Tibial artery (tissue), 4 donors: Measurements from ENCODE around the gene MRPL4.

Experiments
- DNase-seq, 2 donors: peaks; one replicate each; pipeline ENCODE4 v3.0.0-alpha.2; 2019
- H3K27ac ChIP-seq, 2 donors: fragments of 200-600 bp; sonication (generic) in 1 of 2; 1 replicate in 1 of 2; 2 replicates in 1 of 2; pipeline ENCODE4 v1.5.1; 2018 to 2019; ENCODE audit warnings: mild to moderate bottlenecking in 1 of 2
- H3K27me3 ChIP-seq, 2 donors: fragments of 200-600 bp; sonication (generic) in 1 of 2; one replicate each; pipeline versions ENCODE4 v1.5.1 to v1.6.0; 2016 to 2019
- H3K36me3 ChIP-seq, 3 donors: fragments of 200-600 bp; sonication (generic) in 2 of 3; one replicate each; pipeline ENCODE4 v1.5.1; 2016 to 2019; ENCODE audit warnings: mild to moderate bottlenecking in 2 of 3
- H3K4me1 ChIP-seq, 4 donors: fragments of 200-600 bp; sonication (generic) in 2 of 4; 1 replicate in 3 of 4; 2 replicates in 1 of 4; pipeline ENCODE4 v1.5.1; 2016 to 2019
- H3K4me3 ChIP-seq, 2 donors: fragments of 200-600 bp; sonication (generic) in 1 of 2; 1 replicate in 1 of 2; 2 replicates in 1 of 2; pipeline ENCODE4 v1.5.1; 2018 to 2019; ENCODE audit warnings: mild to moderate bottlenecking in 2 of 2
- H3K9me3 ChIP-seq, 3 donors: fragments of 200-600 bp; sonication (generic) in 1 of 3; one replicate each; pipeline ENCODE4 v1.5.1; 2016 to 2019
- CTCF ChIP-seq, 2 experiments: fragments of 200-600 bp in 1 of 2; fragments of 450-650 bp in 1 of 2; IDR thresholded peaks; one replicate each; pipeline ENCODE4 v1.5.1; 2017 to 2019; ENCODE audit warnings: antibody characterized with exemption in 2 of 2, mild to moderate bottlenecking in 1 of 2, moderate library complexity in 1 of 2
- intact Hi-C: fragments of 100-400 bp; cut with DNase I; formaldehyde crosslinking; loops from one replicate; pipeline ENCODE4 v1.15.0; 2023; ENCODE audit warnings: low total_unique reads

The MRPL4 gene

GRCh38 chr19:10292206-10292788 lies 40.3 kb downstream of the MRPL4 start:
- peaks cover 0 to 72% (median 61%) of the 10 kb centered on the region in 4 donors for H3K4me1 ChIP-seq
- H3K27ac ChIP-seq = no peak overlapping the region
- TF ChIP-seq CTCF (IDR thresholded peaks at IDR 0.05) = no peak
- no peaks in the 10 kb centered on the region for H3K9me3 ChIP-seq
- DNase-seq = peak; percentile 71 to 82
- H3K4me3 ChIP-seq = peak overlapping the region; percentile 32 to 40
- H3K36me3 ChIP-seq = no peaks in the 10 kb centered on the region
- H3K27me3 ChIP-seq = peaks cover 6 to 98% of the 10 kb centered on the region in 2 donors
- intact Hi-C loops = no loop called here

GRCh38 chr19:10292789-10293636 lies 41.0 kb downstream of the MRPL4 start:
- no peak for TF ChIP-seq CTCF (IDR thresholded peaks at IDR 0.05)
- Histone ChIP-seq H3K4me3 (peak overlapping the region in 1 of 2 donors; percentile 40), H3K27ac (no peak overlapping the region), H3K4me1 (peaks cover 0 to 71% (median 57%) of the 10 kb centered on the region in 4 donors), H3K36me3 (no peaks in the 10 kb centered on the region), H3K27me3 (peaks cover 6 to 97% of the 10 kb centered on the region in 2 donors), H3K9me3 (no peaks in the 10 kb centered on the region)
- no peak for DNase-seq
- intact Hi-C loops = no loop called here

GRCh38 chr19:10293637-10294367 lies 41.8 kb downstream of the MRPL4 start:
- Histone ChIP-seq H3K36me3 (no peaks in the 10 kb centered on the region), H3K27ac (no peak overlapping the region), H3K4me3 (no peak overlapping the region), H3K4me1 (peaks cover 0 to 64% (median 54%) of the 10 kb centered on the region in 4 donors), H3K9me3 (no peaks in the 10 kb centered on the region), H3K27me3 (peaks cover 3 to 89% of the 10 kb centered on the region in 2 donors)
- TF ChIP-seq CTCF (IDR thresholded peaks at IDR 0.05) = no peak
- intact Hi-C loops = no loop called here
- no peak for DNase-seq

- no peak for TF ChIP-seq CTCF (IDR thresholded peaks at IDR 0.05)
- Histone ChIP-seq H3K4me3 (no peak overlapping the region), H3K27me3 (peaks cover under 1 to 87% of the 10 kb centered on the region in 2 donors), H3K36me3 (no peaks in the 10 kb centered on the region), H3K27ac (no peak overlapping the region), H3K4me1 (peaks cover 0 to 59% (median 49%) of the 10 kb centered on the region in 4 donors), H3K9me3 (no peaks in the 10 kb centered on the region)
- DNase-seq = no peak
- intact Hi-C loops = no loop called here
Observed at GRCh38 chr19:10294368-10294697, 42.3 kb downstream of the MRPL4 start.

- intact Hi-C loops = no loop called here
- peaks cover 0 to 49% (median 38%) of the 10 kb centered on the region in 4 donors for H3K4me1 ChIP-seq
- no peaks in the 10 kb centered on the region for H3K9me3 ChIP-seq
- H3K36me3 ChIP-seq = no peaks in the 10 kb centered on the region
- no peak for DNase-seq
- no peak for TF ChIP-seq CTCF (IDR thresholded peaks at IDR 0.05)
- no peak overlapping the region for H3K27ac ChIP-seq
- peak overlapping the region in 1 of 2 donors; percentile 6 for H3K4me3 ChIP-seq
- peaks cover 0 to 87% of the 10 kb centered on the region in 2 donors for H3K27me3 ChIP-seq
Observed at GRCh38 chr19:10295305-10295846, 43.4 kb downstream of the MRPL4 start.
